NB4 (cell line): ENCODE results near the gene STXBP3.

ENCODE experiments used
- MYC ChIP-seq: IDR thresholded peaks from 2 replicates; pipeline ENCODE4 v1.6.1; 2011; ENCODE audit warnings: low read depth, low read length
- POLR2A ChIP-seq: IDR thresholded peaks from 2 replicates; pipeline ENCODE4 v1.6.1; 2011; ENCODE audit warnings: mild to moderate bottlenecking; ENCODE audit not compliant: insufficient read length; ENCODE audit errors: extremely low read depth
- TF ChIP-seq, protein P1 (sequence below): IDR thresholded peaks from one replicate; pipeline ENCODE4 v1.5.1; 2012; ENCODE audit warnings: low read depth, low read length

DNA sequence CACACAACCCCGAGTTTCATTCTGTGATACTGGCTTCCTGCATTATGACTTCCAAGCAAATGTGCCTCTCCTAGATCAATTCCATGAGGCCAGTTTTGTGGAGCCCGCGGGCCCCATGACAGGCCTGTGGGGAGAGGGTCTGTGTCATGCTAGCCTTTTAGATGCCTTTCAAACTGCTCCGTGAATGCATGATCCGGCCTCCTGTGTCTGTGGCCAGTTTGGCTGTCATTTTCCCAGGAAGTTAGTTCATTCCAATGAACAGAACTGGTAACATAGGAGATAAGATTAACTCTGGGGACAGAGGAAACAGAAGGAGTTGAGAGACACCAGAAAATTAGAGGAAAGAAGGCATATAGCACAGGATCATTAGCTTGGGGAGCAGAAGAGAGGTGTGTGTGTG, 30.5 kb upstream of the STXBP3 start:
- no peak for TF ChIP-seq MYC
- TF ChIP-seq, protein P1, sequence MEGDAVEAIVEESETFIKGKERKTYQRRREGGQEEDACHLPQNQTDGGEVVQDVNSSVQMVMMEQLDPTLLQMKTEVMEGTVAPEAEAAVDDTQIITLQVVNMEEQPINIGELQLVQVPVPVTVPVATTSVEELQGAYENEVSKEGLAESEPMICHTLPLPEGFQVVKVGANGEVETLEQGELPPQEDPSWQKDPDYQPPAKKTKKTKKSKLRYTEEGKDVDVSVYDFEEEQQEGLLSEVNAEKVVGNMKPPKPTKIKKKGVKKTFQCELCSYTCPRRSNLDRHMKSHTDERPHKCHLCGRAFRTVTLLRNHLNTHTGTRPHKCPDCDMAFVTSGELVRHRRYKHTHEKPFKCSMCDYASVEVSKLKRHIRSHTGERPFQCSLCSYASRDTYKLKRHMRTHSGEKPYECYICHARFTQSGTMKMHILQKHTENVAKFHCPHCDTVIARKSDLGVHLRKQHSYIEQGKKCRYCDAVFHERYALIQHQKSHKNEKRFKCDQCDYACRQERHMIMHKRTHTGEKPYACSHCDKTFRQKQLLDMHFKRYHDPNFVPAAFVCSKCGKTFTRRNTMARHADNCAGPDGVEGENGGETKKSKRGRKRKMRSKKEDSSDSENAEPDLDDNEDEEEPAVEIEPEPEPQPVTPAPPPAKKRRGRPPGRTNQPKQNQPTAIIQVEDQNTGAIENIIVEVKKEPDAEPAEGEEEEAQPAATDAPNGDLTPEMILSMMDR: no peak
- TF ChIP-seq POLR2A: no peak
